GM12878 (cell line): Measurements from ENCODE around the gene KCTD16. TPM values are rescaled to one million over a fixed set of nuclear protein-coding genes. Genes with fewer than 3 reads are reported as not detected.

Experiments
- ATAC-seq: fragments of 200-7000 bp; cut with Tn5 transposase; 3 replicates; pipeline ENCODE4 v1.9.1; 2020; ENCODE audit warnings: mild to moderate bottlenecking, moderate library complexity
- BruUV-seq: library from RNA; stranded (reverse); fragments of 400-500 nt; replicated peaks from 2 replicates; lab custom pipeline; 2021; lab: Mats Ljungman, UMichigan
- CTCF ChIA-PET: fragments of 300-600 bp; sonication (Branson Sonifier 250); formaldehyde crosslinking; extraction: SDS; loops from one replicate; lab custom pipeline; 2021; ENCODE audit warnings: inconsistent platforms; lab: Yijun Ruan, JAX
- POLR2A ChIA-PET: fragments of 350-600 bp; formaldehyde crosslinking; extraction: SDS; loops from one replicate; lab custom pipeline; 2021; ENCODE audit warnings: inconsistent platforms; lab: Charles Lee
- RAD21 ChIA-PET: fragments of 300-600 bp; sonication (Branson Sonifier 250); formaldehyde crosslinking; loops from one replicate; lab custom pipeline; 2023; ENCODE audit warnings: antibody characterized with exemption; ENCODE audit not compliant: unreplicated experiment; lab: Charles Lee
- SMC1A ChIA-PET: fragments of 300-600 bp; sonication (Branson Sonifier 250); formaldehyde crosslinking; loops from one replicate; lab custom pipeline; 2023; ENCODE audit not compliant: unreplicated experiment, uncharacterized antibody; lab: Charles Lee
- DNase-seq: peaks from one replicate; pipeline ENCODE4 v3.0.0-alpha.2; 2011; ENCODE audit warnings: low read depth, low spot score
- FAIRE-seq: peaks from 3 replicates; lab custom pipeline; 2011; peaks lifted over from hg19 to GRCh38; lab: Jason Lieb, UNC
- H2AFZ ChIP-seq: 2 replicates; pipeline ENCODE4 v1.6.0; 2011; ENCODE audit warnings: low read depth, low read length, control low read depth; ENCODE audit not compliant: control insufficient read depth
- H3K27ac ChIP-seq: 2 replicates; pipeline ENCODE4 v1.5.1; 2011; ENCODE audit warnings: control low read depth; ENCODE audit not compliant: control insufficient read depth, insufficient read depth
- H3K27me3 ChIP-seq, 2 experiments: replicated peaks in 1 of 2; 2 replicates each; pipeline versions ENCODE4 v1.6.0 to v1.6.1; 2011; ENCODE audit warnings: low read length in 1 of 2; ENCODE audit not compliant: control insufficient read depth in 2 of 2, insufficient read depth in 2 of 2
- H3K36me3 ChIP-seq, 2 experiments: 2 replicates each; pipeline ENCODE4 v1.5.1; 2011; ENCODE audit warnings: low read length in 1 of 2; ENCODE audit not compliant: control insufficient read depth in 2 of 2, insufficient read depth in 2 of 2
- H3K4me1 ChIP-seq: 2 replicates; pipeline ENCODE4 v1.6.1; 2011; ENCODE audit warnings: mild to moderate bottlenecking, low read length, moderate library complexity, mixed read lengths; ENCODE audit not compliant: control insufficient read depth, insufficient read depth
- H3K4me2 ChIP-seq: 2 replicates; pipeline ENCODE4 v1.6.0; 2011; ENCODE audit warnings: control low read depth; ENCODE audit not compliant: control insufficient read depth, insufficient read depth
- H3K4me3 ChIP-seq: fragments of 200-600 bp; sonication (generic); 2 replicates; pipeline ENCODE4 v1.5.1; 2016
- H3K79me2 ChIP-seq: 2 replicates; pipeline ENCODE4 v1.6.0; 2011; ENCODE audit warnings: low read length; ENCODE audit not compliant: control insufficient read depth, insufficient read depth
- H3K9ac ChIP-seq: 2 replicates; pipeline ENCODE4 v1.8.0; 2011; ENCODE audit warnings: low read length, control low read depth, mixed read lengths; ENCODE audit not compliant: control insufficient read depth, insufficient read depth
- H3K9me3 ChIP-seq: replicated peaks from 3 replicates; pipeline ENCODE4 v1.5.1; 2011; ENCODE audit warnings: mild to moderate bottlenecking, low read length; ENCODE audit not compliant: control insufficient read depth, insufficient read depth
- H4K20me1 ChIP-seq: 2 replicates; pipeline ENCODE4 v1.6.0; 2011; ENCODE audit not compliant: control insufficient read depth, insufficient read depth
- ATF7 ChIP-seq: fragments of 450-650 bp; IDR thresholded peaks from 2 replicates; pipeline ENCODE4 v1.6.1; 2016; ENCODE audit warnings: low read depth, mild to moderate bottlenecking
- ETV6 ChIP-seq, 2 experiments: fragments of 450-650 bp in 1 of 2; IDR thresholded peaks in 1 of 2; conservative IDR thresholded peaks in 1 of 2; 2 replicates each; pipeline ENCODE4 v1.6.1; 2014; ENCODE audit warnings: antibody characterized with exemption in 1 of 2, borderline replicate concordance in 1 of 2, low read depth in 1 of 2, mild to moderate bottlenecking in 1 of 2, moderate library complexity in 1 of 2
- FOXM1 ChIP-seq: IDR thresholded peaks from 2 replicates; pipeline ENCODE4 v1.6.1; 2012; ENCODE audit warnings: low read depth, mild to moderate bottlenecking, inconsistent platforms, low read length, moderate library complexity
- MTA2 ChIP-seq: fragments of 450-650 bp; IDR thresholded peaks from 2 replicates; pipeline ENCODE4 v1.6.1; 2016; ENCODE audit warnings: low read depth, mild to moderate bottlenecking, moderate library complexity
- MXI1 ChIP-seq: fragments of 150-350 bp; IDR thresholded peaks from 2 replicates; pipeline ENCODE4 v1.6.1; 2011; ENCODE audit warnings: low read depth, mild to moderate bottlenecking, inconsistent platforms, low read length, improper control_type of control experiment
- SUPT20H ChIP-seq: IDR thresholded peaks from 2 replicates; pipeline ENCODE4 v1.6.1; 2011; ENCODE audit warnings: low read depth, mild to moderate bottlenecking, low read length, moderate library complexity, borderline replicate concordance; ENCODE audit not compliant: control insufficient read depth
- TCF12 ChIP-seq: IDR thresholded peaks from 2 replicates; pipeline ENCODE4 v1.6.1; 2011; ENCODE audit warnings: low read depth, mild to moderate bottlenecking, low read length
- in situ Hi-C: fragments of 300-500 bp; cut with MboI; formaldehyde crosslinking; loops from 9 replicates; pipeline ENCODE4 v1.14.3; 2018; ENCODE audit warnings: mixed read lengths
- intact Hi-C: fragments of 100-400 bp; cut with micrococcal nuclease; formaldehyde crosslinking; loops from one replicate; pipeline ENCODE4 v1.14.2; 2022; ENCODE audit not compliant: unreplicated experiment
- polyA plus RNA-seq, 11 experiments: library from polyadenylated mRNA; depleted of rRNA in 4 of 11; unstranded in 6 of 11; stranded (reverse) in 5 of 11; fragments of >200 nt; fragmentation: Nextera tagmentation in 4 of 11; fragmentation: Illumina TruSeq in 1 of 11; extraction: Ambion mirVana in 4 of 11; extraction: Trizol in 1 of 11; gene quantifications; 1 replicate in 1 of 11; 2 replicates in 10 of 11; pipeline versions ENCODE4 v1.2.1 to v1.2.3, GENCODE V29; 2011 to 2016; ENCODE audit warnings: inconsistent platforms in 2 of 11, missing spikeins in 2 of 11, low read depth in 1 of 11
- total RNA-seq, 4 experiments: library from RNA; depleted of rRNA in 3 of 4; stranded (reverse); fragments of >200 nt in 3 of 4; fragmentation: Illumina TruSeq in 1 of 4; extraction: Trizol in 1 of 4; gene quantifications; 2 replicates each; pipeline versions ENCODE4 v1.2.1 to v1.2.3, GENCODE V29; 2013 to 2021
- TF ChIP-seq, protein P1 (sequence below): fragments of 450-650 bp; formaldehyde crosslinking; IDR thresholded peaks from 2 replicates; pipeline ENCODE4 v1.5.0; 2022; ENCODE audit warnings: mild to moderate bottlenecking, missing genetic modification characterization
- TF ChIP-seq, protein P2 (sequence below): fragments of 150-350 bp; IDR thresholded peaks from 2 replicates; pipeline ENCODE4 v1.6.1; 2014; ENCODE audit warnings: mild to moderate bottlenecking, low read depth, low read length

Gene KCTD16
- total and polyA plus RNA-seq, 10 of the 15 experiments (the other 5 are each of a cell fraction or from before 2014, with no cell fraction given), result 0.03 to 0.10 (median 0.06) TPM; not detected in 3

DNA sequence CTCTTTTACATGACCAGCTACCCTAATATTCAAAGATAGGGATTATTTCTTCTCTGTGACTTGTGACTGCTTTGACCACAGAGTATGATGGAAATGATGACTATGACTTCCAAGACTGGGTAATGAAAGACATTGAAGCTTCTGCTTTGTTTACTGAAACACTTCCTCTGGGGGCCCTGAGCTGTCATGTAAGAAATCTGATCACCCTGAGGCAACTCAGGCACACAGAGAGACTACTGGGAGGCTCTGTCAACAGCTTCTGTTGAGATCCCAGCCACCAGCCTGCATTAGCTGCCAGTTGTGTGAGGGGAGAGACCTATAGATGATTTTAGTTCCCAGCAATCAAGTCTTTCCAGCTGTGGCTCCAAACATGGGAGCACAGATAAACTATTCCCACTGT is 76.5 kb downstream of the KCTD16 start:
- ChIA-PET POLR2A (no interaction called here), CTCF (interaction anchor here (0.8 kb wide), 1 partner anchor 23 kb away, joined by 3 read pairs; no protein-coding TSS in a partner anchor), RAD21 (no interaction called here), SMC1A (no interaction called here)
- H3K4me2 ChIP-seq, result no peak overlapping the region
- no peak overlapping the region for H2AFZ ChIP-seq
- BruUV-seq, result no TSS peak
- H3K79me2 ChIP-seq, result no peaks in the 10 kb centered on the region
- intact Hi-C loops, result no loop called here
- H3K9ac ChIP-seq, result no peak overlapping the region
- no peak for DNase-seq
- no peaks in the 10 kb centered on the region for H3K9me3 ChIP-seq
- H3K4me1 ChIP-seq, result no peaks in the 10 kb centered on the region
- in situ Hi-C loops, result no loop called here
- H4K20me1 ChIP-seq, result no peaks in the 10 kb centered on the region
- no peak for TF ChIP-seq TCF12
- TF ChIP-seq MTA2, result no peak
- TF ChIP-seq, protein P1, sequence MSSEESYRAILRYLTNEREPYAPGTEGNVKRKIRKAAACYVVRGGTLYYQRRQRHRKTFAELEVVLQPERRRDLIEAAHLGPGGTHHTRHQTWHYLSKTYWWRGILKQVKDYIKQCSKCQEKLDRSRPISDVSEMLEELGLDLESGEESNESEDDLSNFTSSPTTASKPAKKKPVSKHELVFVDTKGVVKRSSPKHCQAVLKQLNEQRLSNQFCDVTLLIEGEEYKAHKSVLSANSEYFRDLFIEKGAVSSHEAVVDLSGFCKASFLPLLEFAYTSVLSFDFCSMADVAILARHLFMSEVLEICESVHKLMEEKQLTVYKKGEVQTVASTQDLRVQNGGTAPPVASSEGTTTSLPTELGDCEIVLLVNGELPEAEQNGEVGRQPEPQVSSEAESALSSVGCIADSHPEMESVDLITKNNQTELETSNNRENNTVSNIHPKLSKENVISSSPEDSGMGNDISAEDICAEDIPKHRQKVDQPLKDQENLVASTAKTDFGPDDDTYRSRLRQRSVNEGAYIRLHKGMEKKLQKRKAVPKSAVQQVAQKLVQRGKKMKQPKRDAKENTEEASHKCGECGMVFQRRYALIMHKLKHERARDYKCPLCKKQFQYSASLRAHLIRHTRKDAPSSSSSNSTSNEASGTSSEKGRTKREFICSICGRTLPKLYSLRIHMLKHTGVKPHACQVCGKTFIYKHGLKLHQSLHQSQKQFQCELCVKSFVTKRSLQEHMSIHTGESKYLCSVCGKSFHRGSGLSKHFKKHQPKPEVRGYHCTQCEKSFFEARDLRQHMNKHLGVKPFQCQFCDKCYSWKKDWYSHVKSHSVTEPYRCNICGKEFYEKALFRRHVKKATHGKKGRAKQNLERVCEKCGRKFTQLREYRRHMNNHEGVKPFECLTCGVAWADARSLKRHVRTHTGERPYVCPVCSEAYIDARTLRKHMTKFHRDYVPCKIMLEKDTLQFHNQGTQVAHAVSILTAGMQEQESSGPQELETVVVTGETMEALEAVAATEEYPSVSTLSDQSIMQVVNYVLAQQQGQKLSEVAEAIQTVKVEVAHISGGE (CRISPR knock-in tag), result no peak
- TF ChIP-seq ETV6 (conservative IDR thresholded peaks at IDR 0.05 in 1 of 2, IDR thresholded peaks at IDR 0.05 in 1 of 2; ENCODE audit: borderline replicate concordance in 1 of 2, low read depth in 1 of 2), result no peak
- TF ChIP-seq MXI1, result no peak
- no peak for TF ChIP-seq ATF7
- TF ChIP-seq SUPT20H, result no peak
- TF ChIP-seq FOXM1, result no peak
- TF ChIP-seq, protein P2, sequence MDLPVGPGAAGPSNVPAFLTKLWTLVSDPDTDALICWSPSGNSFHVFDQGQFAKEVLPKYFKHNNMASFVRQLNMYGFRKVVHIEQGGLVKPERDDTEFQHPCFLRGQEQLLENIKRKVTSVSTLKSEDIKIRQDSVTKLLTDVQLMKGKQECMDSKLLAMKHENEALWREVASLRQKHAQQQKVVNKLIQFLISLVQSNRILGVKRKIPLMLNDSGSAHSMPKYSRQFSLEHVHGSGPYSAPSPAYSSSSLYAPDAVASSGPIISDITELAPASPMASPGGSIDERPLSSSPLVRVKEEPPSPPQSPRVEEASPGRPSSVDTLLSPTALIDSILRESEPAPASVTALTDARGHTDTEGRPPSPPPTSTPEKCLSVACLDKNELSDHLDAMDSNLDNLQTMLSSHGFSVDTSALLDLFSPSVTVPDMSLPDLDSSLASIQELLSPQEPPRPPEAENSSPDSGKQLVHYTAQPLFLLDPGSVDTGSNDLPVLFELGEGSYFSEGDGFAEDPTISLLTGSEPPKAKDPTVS, result no peak
- no peaks in the 10 kb centered on the region for H3K36me3 ChIP-seq
- H3K4me3 ChIP-seq, result no peak overlapping the region
- ATAC-seq, result no peak
- H3K27ac ChIP-seq, result no peak overlapping the region
- H3K27me3 ChIP-seq, result no peaks in the 10 kb centered on the region; a peak in 1 of 4 replicates
- FAIRE-seq, result no peak
